ENCODE results near the gene DMBT1.

The DMBT1 gene

GRCh38 chr10:122673269-122673668 is 112.7 kb downstream of the DMBT1 start:
- DNase-seq (ENCODE audit: low read depth): no peak

- no peak for DNase-seq (ENCODE audit: low read depth)
These were observed 113.2 kb downstream of the DMBT1 start for GRCh38 chr10:122673731-122674130.

GRCh38 chr10:122674781-122675180 is 114.2 kb downstream of the DMBT1 start:
- DNase-seq (ENCODE audit: low read depth): no peak

- DNase-seq (ENCODE audit: low read depth): no peak
These were observed 114.7 kb downstream of the DMBT1 start for GRCh38 chr10:122675278-122675677.

- no peak for DNase-seq (ENCODE audit: low read depth)
These were observed 117.7 kb downstream of the DMBT1 start for GRCh38 chr10:122678266-122678665.

- no peak for DNase-seq (ENCODE audit: low read depth)
These were observed 122.0 kb downstream of the DMBT1 start for GRCh38 chr10:122682522-122682921.

- DNase-seq (ENCODE audit: low read depth): no peak
These were observed 127.9 kb downstream of the DMBT1 start for GRCh38 chr10:122688293-122688989.

GRCh38 chr10:122689146-122689820 is 128.7 kb downstream of the DMBT1 start:
- no peak for DNase-seq (ENCODE audit: low read depth)

- no peak for DNase-seq (ENCODE audit: low read depth)
These were observed 132.2 kb downstream of the DMBT1 start for GRCh38 chr10:122692744-122693143.
